A549 (cell line): Measurements from ENCODE around the gene PTX4.

Experiments used
- CHD4 ChIP-seq: fragments of 200-600 bp; sonication (generic); IDR thresholded peaks from 2 replicates; pipeline ENCODE4 v1.6.1; 2016; ENCODE audit warnings: antibody characterized with exemption, mild to moderate bottlenecking, borderline replicate concordance
- FOSL2 ChIP-seq, 2 experiments: fragments of 450-650 bp in 1 of 2; fragments of >200 bp in 1 of 2; sonication (Bioruptor Twin) in 1 of 2; formaldehyde crosslinking; IDR thresholded peaks; 2 replicates each; pipeline versions ENCODE4 v1.5.0 to v1.6.1; 2016 to 2020; ENCODE audit warnings: mild to moderate bottlenecking in 1 of 2, moderate library complexity in 1 of 2
- FOXS1 ChIP-seq: fragments of 250-450 bp; sonication (Bioruptor Pico); IDR thresholded peaks from 2 replicates; pipeline ENCODE4 v1.5.0; 2020; ENCODE audit warnings: mild to moderate bottlenecking, moderate library complexity
- MAZ ChIP-seq: fragments of 150-350 bp; IDR thresholded peaks from 2 replicates; pipeline ENCODE4 v1.6.1; 2014; ENCODE audit warnings: antibody characterized with exemption, low read depth, low read length, borderline replicate concordance
- MYC ChIP-seq: IDR thresholded peaks from 2 replicates; pipeline ENCODE4 v1.6.1; 2012; ENCODE audit warnings: mild to moderate bottlenecking, inconsistent platforms, low read length, improper control_type of control experiment, borderline replicate concordance
- RAD21 ChIP-seq, 2 experiments: fragments of >200 bp in 1 of 2; sonication (Bioruptor Twin) in 1 of 2; formaldehyde crosslinking in 1 of 2; IDR thresholded peaks in 1 of 2; conservative IDR thresholded peaks in 1 of 2; 2 replicates in 1 of 2; 3 replicates in 1 of 2; pipeline ENCODE4 v1.6.1; 2012 to 2018; ENCODE audit warnings: inconsistent platforms in 1 of 2
- RCOR1 ChIP-seq: fragments of 150-350 bp; IDR thresholded peaks from 2 replicates; pipeline ENCODE4 v1.6.1; 2014; ENCODE audit warnings: antibody characterized with exemption, low read length, low read depth
- RFX5 ChIP-seq: fragments of 450-650 bp; IDR thresholded peaks from 2 replicates; pipeline ENCODE4 v1.7.1; 2014; ENCODE audit warnings: antibody characterized with exemption, mild to moderate bottlenecking, moderate library complexity
- SREBF2 ChIP-seq: fragments of 450-650 bp; IDR thresholded peaks from 2 replicates; pipeline ENCODE4 v1.6.1; 2014; ENCODE audit warnings: mild to moderate bottlenecking, moderate library complexity
- TF ChIP-seq, protein P1 (sequence below): fragments of >200 bp; sonication (Bioruptor Twin); formaldehyde crosslinking; IDR thresholded peaks from 3 replicates; pipeline ENCODE4 v1.5.1; 2016
- TF ChIP-seq, protein P2 (sequence below): fragments of 200-600 bp; sonication (generic); IDR thresholded peaks from 2 replicates; pipeline ENCODE4 v1.6.1; 2016; ENCODE audit warnings: antibody characterized with exemption, mild to moderate bottlenecking, moderate library complexity

DNA sequence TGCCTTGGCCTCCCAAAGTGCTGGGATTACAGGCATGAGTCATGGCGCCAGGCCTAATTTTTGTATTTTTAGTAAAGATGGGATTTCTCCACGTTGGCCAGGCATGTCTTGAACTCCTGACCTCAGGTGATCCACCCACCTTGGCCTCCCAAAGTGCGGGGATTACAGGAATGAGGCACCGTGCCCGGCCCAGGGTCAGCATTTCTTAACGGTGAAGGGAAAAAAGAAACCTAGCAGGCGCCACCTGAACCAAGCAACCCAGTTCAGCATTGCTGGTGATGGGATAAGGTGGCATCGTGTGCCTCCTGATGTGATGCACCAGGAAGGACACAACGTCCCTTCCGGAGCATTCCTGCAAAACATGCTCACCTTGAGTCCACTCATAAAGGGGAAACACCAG is 11.7 kb downstream of the PTX4 start:
- TF ChIP-seq, protein P1, sequence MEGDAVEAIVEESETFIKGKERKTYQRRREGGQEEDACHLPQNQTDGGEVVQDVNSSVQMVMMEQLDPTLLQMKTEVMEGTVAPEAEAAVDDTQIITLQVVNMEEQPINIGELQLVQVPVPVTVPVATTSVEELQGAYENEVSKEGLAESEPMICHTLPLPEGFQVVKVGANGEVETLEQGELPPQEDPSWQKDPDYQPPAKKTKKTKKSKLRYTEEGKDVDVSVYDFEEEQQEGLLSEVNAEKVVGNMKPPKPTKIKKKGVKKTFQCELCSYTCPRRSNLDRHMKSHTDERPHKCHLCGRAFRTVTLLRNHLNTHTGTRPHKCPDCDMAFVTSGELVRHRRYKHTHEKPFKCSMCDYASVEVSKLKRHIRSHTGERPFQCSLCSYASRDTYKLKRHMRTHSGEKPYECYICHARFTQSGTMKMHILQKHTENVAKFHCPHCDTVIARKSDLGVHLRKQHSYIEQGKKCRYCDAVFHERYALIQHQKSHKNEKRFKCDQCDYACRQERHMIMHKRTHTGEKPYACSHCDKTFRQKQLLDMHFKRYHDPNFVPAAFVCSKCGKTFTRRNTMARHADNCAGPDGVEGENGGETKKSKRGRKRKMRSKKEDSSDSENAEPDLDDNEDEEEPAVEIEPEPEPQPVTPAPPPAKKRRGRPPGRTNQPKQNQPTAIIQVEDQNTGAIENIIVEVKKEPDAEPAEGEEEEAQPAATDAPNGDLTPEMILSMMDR = no peak
- TF ChIP-seq MYC (no peak), SREBF2 (no peak), RCOR1 (no peak), RAD21 (conservative IDR thresholded peaks at IDR 0.05 in 1 of 2, IDR thresholded peaks at IDR 0.05 in 1 of 2) (no peak), CHD4 (no peak), RFX5 (no peak), FOXS1 (no peak), FOSL2 (IDR thresholded peaks at IDR 0.05) (no peak), FOSL2 (CRISPR knock-in tag; IDR thresholded peaks at IDR 0.05) (no peak), MAZ (no peak)
- TF ChIP-seq, protein P2, sequence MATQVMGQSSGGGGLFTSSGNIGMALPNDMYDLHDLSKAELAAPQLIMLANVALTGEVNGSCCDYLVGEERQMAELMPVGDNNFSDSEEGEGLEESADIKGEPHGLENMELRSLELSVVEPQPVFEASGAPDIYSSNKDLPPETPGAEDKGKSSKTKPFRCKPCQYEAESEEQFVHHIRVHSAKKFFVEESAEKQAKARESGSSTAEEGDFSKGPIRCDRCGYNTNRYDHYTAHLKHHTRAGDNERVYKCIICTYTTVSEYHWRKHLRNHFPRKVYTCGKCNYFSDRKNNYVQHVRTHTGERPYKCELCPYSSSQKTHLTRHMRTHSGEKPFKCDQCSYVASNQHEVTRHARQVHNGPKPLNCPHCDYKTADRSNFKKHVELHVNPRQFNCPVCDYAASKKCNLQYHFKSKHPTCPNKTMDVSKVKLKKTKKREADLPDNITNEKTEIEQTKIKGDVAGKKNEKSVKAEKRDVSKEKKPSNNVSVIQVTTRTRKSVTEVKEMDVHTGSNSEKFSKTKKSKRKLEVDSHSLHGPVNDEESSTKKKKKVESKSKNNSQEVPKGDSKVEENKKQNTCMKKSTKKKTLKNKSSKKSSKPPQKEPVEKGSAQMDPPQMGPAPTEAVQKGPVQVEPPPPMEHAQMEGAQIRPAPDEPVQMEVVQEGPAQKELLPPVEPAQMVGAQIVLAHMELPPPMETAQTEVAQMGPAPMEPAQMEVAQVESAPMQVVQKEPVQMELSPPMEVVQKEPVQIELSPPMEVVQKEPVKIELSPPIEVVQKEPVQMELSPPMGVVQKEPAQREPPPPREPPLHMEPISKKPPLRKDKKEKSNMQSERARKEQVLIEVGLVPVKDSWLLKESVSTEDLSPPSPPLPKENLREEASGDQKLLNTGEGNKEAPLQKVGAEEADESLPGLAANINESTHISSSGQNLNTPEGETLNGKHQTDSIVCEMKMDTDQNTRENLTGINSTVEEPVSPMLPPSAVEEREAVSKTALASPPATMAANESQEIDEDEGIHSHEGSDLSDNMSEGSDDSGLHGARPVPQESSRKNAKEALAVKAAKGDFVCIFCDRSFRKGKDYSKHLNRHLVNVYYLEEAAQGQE = no peak
